ENCODE data around the gene KLF5. TPM values are rescaled to one million over a fixed set of nuclear protein-coding genes. Genes with fewer than 3 reads are reported as not detected.

The KLF5 gene
- total and polyA plus RNA-seq, 2 of the 4 experiments (the other 2 are of a cell fraction): 5.4 to 8.8 TPM

- dilution Hi-C loops (cut with HindIII; ENCODE audit: low sequenced_read_pairs, unreplicated experiment): no loop called here
- H3K9me1 ChIP-seq (ENCODE audit: insufficient read depth, low read length): no peaks in the 10 kb centered on the region
- no peaks in the 10 kb centered on the region for H3K27me3 ChIP-seq (ENCODE audit: control insufficient read depth, insufficient read depth, low read length)
- H3K18ac ChIP-seq (ENCODE audit: low read depth, low read length): no peak overlapping the region
- H4K8ac ChIP-seq (ENCODE audit: low read depth in 2 of 2, low read length in 2 of 2): no peak overlapping the region
- ChIA-PET POLR2A (ENCODE audit: unreplicated experiment) (no interaction called here), CTCF (interaction anchor here (0.6 kb wide), 1 partner anchor 76 kb away, joined by 3 read pairs; no protein-coding TSS in a partner anchor)
- no peak overlapping the region for H4K91ac ChIP-seq (ENCODE audit: insufficient read depth, low read depth, low read length)
- H3K27ac ChIP-seq (ENCODE audit: insufficient read depth, low read length): no peak overlapping the region
- no peak overlapping the region for H3K4me2 ChIP-seq (ENCODE audit: low read depth, low read length)
- TF ChIP-seq RAD21 (IDR thresholded peaks at IDR 0.05; ENCODE audit: low read length): no peak
- TF ChIP-seq USF2 (IDR thresholded peaks at IDR 0.05; ENCODE audit: low read depth, low read length): no peak
- H4K5ac ChIP-seq (ENCODE audit: low read depth, low read length): no peak overlapping the region
- peaks cover 20 to 30% of the 10 kb centered on the region in 2 experiments for H3K79me1 ChIP-seq (ENCODE audit: low read depth in 1 of 2, low read length in 2 of 2)
- no peak overlapping the region for H3K23ac ChIP-seq (ENCODE audit: low read depth, low read length)
- no peak overlapping the region for H2BK120ac ChIP-seq (ENCODE audit: low read depth, low read length)
- peaks cover 5% of the 10 kb centered on the region for H3K4me1 ChIP-seq (ENCODE audit: control insufficient read depth, insufficient read depth, low read length)
- intact Hi-C loops (cut with micrococcal nuclease): loop anchor here (5.0 kb wide), 1 partner anchor 74 kb away; no protein-coding TSS in a partner anchor
- no peak overlapping the region for H3K56ac ChIP-seq (ENCODE audit: extremely low read depth, insufficient read depth, low read length)
- H2BK5ac ChIP-seq (ENCODE audit: low read depth, low read length, poor library complexity, severe bottlenecking): no peak overlapping the region
- no peak for ATAC-seq (ENCODE audit: low read depth)
- no peak overlapping the region for H3K9ac ChIP-seq (ENCODE audit: low read depth, low read length)
- no CpG with 5 or more reads among the region's 3 CpGs for WGBS, 2 experiments (ENCODE audit: extremely low coverage in 2 of 2, insufficient read length in 1 of 2)
- no peak overlapping the region for H2BK15ac ChIP-seq (ENCODE audit: low read depth, low read length)
- BruUV-seq (replicated peaks): no TSS peak
- H3K14ac ChIP-seq (replicated peaks; ENCODE audit: low read depth, low read length): no peak overlapping the region
- no peak overlapping the region for H2BK20ac ChIP-seq (ENCODE audit: low read depth, low read length)
- H3K4me3 ChIP-seq (ENCODE audit: insufficient read depth, low read depth, low read length): no peak overlapping the region
- H4K20me1 ChIP-seq (ENCODE audit: insufficient read depth, low read length): no peaks in the 10 kb centered on the region
- H3K4ac ChIP-seq (ENCODE audit: low read depth, low read length): no peak overlapping the region
- peaks cover 5% of the 10 kb centered on the region for H3K36me3 ChIP-seq (ENCODE audit: control insufficient read depth, insufficient read depth, low read length)
- H2AK5ac ChIP-seq (ENCODE audit: low read depth, low read length): no peak overlapping the region
- H2AK9ac ChIP-seq (replicated peaks; ENCODE audit: low read depth, low read length, poor library complexity): no peak overlapping the region
- in situ Hi-C loops (cut with MboI; ENCODE audit: low sequenced_read_pairs): no loop called here
- DNase-seq: no peak
- no peak overlapping the region for H2AFZ ChIP-seq (replicated peaks; ENCODE audit: low read length, poor library complexity)
- H3K9me3 ChIP-seq (ENCODE audit: control insufficient read depth, insufficient read depth, low read length): no peaks in the 10 kb centered on the region
Observed at GRCh38 chr13:73063166-73063565, 4.4 kb downstream of the KLF5 start.
